Stomach (tissue), 9 donors: Measurements from ENCODE around the gene ZNF775. TPM values are rescaled to one million over a fixed set of nuclear protein-coding genes. Genes with fewer than 3 reads are reported as not detected.

ENCODE experiments used
- DNase-seq, 2 donors: peaks; one replicate each; pipeline versions ENCODE4 v3.0.0 to v3.0.0-alpha.2; 2013 to 2019
- H3K27ac ChIP-seq, 5 donors: fragments of 200-600 bp in 4 of 5; sonication (generic) in 4 of 5; one replicate each; pipeline ENCODE4 v1.5.1; 2013 to 2019; ENCODE audit warnings: mild to moderate bottlenecking in 1 of 5, moderate library complexity in 1 of 5
- H3K27me3 ChIP-seq, 3 donors: fragments of 200-600 bp; sonication (generic); one replicate each; pipeline ENCODE4 v1.5.1; 2017 to 2019; ENCODE audit warnings: mixed run types in 1 of 3
- H3K36me3 ChIP-seq, 4 donors: fragments of 200-600 bp; sonication (generic); 1 replicate in 3 of 4; 2 replicates in 1 of 4; pipeline ENCODE4 v1.5.1; 2016 to 2019
- H3K4me1 ChIP-seq, 4 donors: fragments of 200-600 bp; sonication (generic); one replicate each; pipeline ENCODE4 v1.5.1; 2016 to 2019
- H3K4me3 ChIP-seq, 4 donors: fragments of 200-600 bp; sonication (generic) in 3 of 4; one replicate each; pipeline ENCODE4 v1.5.1; 2016 to 2019; ENCODE audit warnings: mild to moderate bottlenecking in 1 of 4
- H3K9me3 ChIP-seq, 4 donors: fragments of 200-600 bp; sonication (generic); one replicate each; pipeline ENCODE4 v1.5.1; 2016 to 2019
- EP300 ChIP-seq: sonication (generic); formaldehyde crosslinking; IDR thresholded peaks from one replicate; pipeline ENCODE4 v1.6.1; 2017; ENCODE audit warnings: antibody characterized with exemption
- POLR2A ChIP-seq, 4 donors: fragments of 450-650 bp; IDR thresholded peaks; one replicate each; pipeline ENCODE4 v1.6.1; 2016; ENCODE audit warnings: antibody characterized with exemption in 4 of 4, control low read depth in 2 of 4, mild to moderate bottlenecking in 1 of 4, moderate library complexity in 1 of 4
- POLR2AphosphoS5 ChIP-seq, 3 donors: sonication (generic); formaldehyde crosslinking; IDR thresholded peaks; one replicate each; pipeline ENCODE4 v1.6.1; 2016; ENCODE audit warnings: antibody characterized with exemption in 3 of 3
- WGBS, 5 donors: extraction: QIAGEN DNeasy Blood & Tissue Kit in 3 of 5; methylation state at CpG; one replicate each; pipeline versions ENCODE4 v1.1.5 to v1.1.7; 2013 to 2018; 5-methylcytosine and 5-hydroxymethylcytosine counted together
- intact Hi-C: fragments of 100-400 bp; cut with DNase I; formaldehyde crosslinking; loops from one replicate; pipeline ENCODE4 v1.15.1; 2023; ENCODE audit warnings: low total_unique reads
- polyA plus RNA-seq, 3 donors: library from polyadenylated mRNA; stranded (reverse); fragments of 200-250 nt; gene quantifications; one replicate each; pipeline ENCODE4 v1.2.3, GENCODE V29; 2013
- total RNA-seq, 5 donors: library from RNA; depleted of rRNA; stranded (reverse); fragments of >200 nt; gene quantifications; one replicate each; pipeline versions ENCODE4 v1.1.0 to v1.2.3, GENCODE V29; 2014 to 2016
- TF ChIP-seq, protein P1 (sequence below), 7 experiments: fragments of 450-650 bp in 4 of 7; fragments of 200-600 bp in 3 of 7; sonication (generic) in 3 of 7; IDR thresholded peaks; one replicate each; pipeline ENCODE4 v1.5.1; 2016 to 2019; ENCODE audit warnings: antibody characterized with exemption in 7 of 7, control low read depth in 2 of 7, mild to moderate bottlenecking in 1 of 7
- donor health status: healthy with polysubstance abuse.
- donor health status: Bipolar disorder and iron deficiency.
- donor health status: healthy.

Gene ZNF775
- total and polyA plus RNA-seq, 8 donors: 1.8 to 17.0 (median 2.5) TPM; not detected in 2

GRCh38 chr7:150413640-150414081 is 34.5 kb downstream of the ZNF775 start:
- WGBS, 5 donors: 85 to 95% (median 90%) methylated on average over 10 to 11 of the region's 11 CpGs
- no peak for TF ChIP-seq POLR2AphosphoS5 (IDR thresholded peaks at IDR 0.05)
- H3K4me3 ChIP-seq: no peak overlapping the region
- no peaks in the 10 kb centered on the region for H3K4me1 ChIP-seq
- H3K27ac ChIP-seq: no peak overlapping the region
- no peak for DNase-seq
- intact Hi-C loops: loop anchor here (10.0 kb wide), 1 partner anchor 49 kb away; the partner anchor contains the start of gene REPIN1
- H3K36me3 ChIP-seq: peaks cover 6 to 39% (median 26%) of the 10 kb centered on the region in 4 donors
- H3K9me3 ChIP-seq: no peaks in the 10 kb centered on the region
- H3K27me3 ChIP-seq: no peaks in the 10 kb centered on the region

GRCh38 chr7:150415161-150416153 is 36.3 kb downstream of the ZNF775 start:
- H3K9me3 ChIP-seq: no peaks in the 10 kb centered on the region
- 86 to 89% (median 87%) methylated on average over 14 to 19 of the region's 19 CpGs for whole genome bisulfite sequencing, 5 donors
- no peak overlapping the region for H3K4me3 ChIP-seq
- H3K36me3 ChIP-seq: peaks cover under 1 to 22% (median 18%) of the 10 kb centered on the region in 4 donors
- H3K4me1 ChIP-seq: no peaks in the 10 kb centered on the region
- H3K27ac ChIP-seq: peak overlapping the region in 4 of 5 donors; percentile 10 to 67 (median 58)
- H3K27me3 ChIP-seq: no peaks in the 10 kb centered on the region
- intact Hi-C loops: loop anchor here (10.0 kb wide), 1 partner anchor 51 kb away; the partner anchor contains the start of gene REPIN1
- DNase-seq: peak in 1 of 2 donors; percentile 44
- TF ChIP-seq EP300: no peak
- TF ChIP-seq, protein P1, sequence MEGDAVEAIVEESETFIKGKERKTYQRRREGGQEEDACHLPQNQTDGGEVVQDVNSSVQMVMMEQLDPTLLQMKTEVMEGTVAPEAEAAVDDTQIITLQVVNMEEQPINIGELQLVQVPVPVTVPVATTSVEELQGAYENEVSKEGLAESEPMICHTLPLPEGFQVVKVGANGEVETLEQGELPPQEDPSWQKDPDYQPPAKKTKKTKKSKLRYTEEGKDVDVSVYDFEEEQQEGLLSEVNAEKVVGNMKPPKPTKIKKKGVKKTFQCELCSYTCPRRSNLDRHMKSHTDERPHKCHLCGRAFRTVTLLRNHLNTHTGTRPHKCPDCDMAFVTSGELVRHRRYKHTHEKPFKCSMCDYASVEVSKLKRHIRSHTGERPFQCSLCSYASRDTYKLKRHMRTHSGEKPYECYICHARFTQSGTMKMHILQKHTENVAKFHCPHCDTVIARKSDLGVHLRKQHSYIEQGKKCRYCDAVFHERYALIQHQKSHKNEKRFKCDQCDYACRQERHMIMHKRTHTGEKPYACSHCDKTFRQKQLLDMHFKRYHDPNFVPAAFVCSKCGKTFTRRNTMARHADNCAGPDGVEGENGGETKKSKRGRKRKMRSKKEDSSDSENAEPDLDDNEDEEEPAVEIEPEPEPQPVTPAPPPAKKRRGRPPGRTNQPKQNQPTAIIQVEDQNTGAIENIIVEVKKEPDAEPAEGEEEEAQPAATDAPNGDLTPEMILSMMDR (IDR thresholded peaks at IDR 0.05): no peak
- no peak for TF ChIP-seq POLR2AphosphoS5 (IDR thresholded peaks at IDR 0.05)
- TF ChIP-seq POLR2A (IDR thresholded peaks at IDR 0.05): no peak

GRCh38 chr7:150417239-150417638 is 38.1 kb downstream of the ZNF775 start:
- H3K27ac ChIP-seq: no peak overlapping the region
- DNase-seq: no peak

DNA sequence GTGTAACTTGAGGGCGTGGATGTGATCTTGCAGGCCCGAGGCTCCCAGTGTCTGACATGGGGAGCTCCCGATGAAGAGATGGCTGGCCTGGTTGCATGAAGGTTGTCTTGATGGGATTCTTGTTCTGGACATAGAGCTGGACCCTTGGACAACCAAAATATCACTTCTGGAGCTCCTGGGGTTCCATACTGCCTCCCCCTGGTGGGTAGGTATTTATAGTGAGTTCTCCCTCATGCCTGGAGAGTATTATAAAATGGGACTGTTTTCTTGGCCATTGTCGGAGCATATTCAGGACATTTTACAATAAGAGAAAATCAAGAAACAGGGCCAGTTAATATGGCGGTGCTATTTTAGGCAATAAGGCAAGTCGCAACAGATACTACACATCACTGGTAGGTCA is 38.7 kb downstream of the ZNF775 start:
- WGBS, 5 donors: 92 to 96% (median 95%) methylated on average over 6 of the region's 6 CpGs
- Histone ChIP-seq H3K27me3 (no peaks in the 10 kb centered on the region), H3K4me3 (no peak overlapping the region), H3K9me3 (no peaks in the 10 kb centered on the region), H3K36me3 (peaks cover 0 to under 1% (median 0%) of the 10 kb centered on the region in 4 donors), H3K27ac (no peak overlapping the region), H3K4me1 (peaks cover 0 to 9% (median 4%) of the 10 kb centered on the region in 4 donors)
- no peak for DNase-seq
- intact Hi-C loops: loop anchor here (10.0 kb wide), 1 partner anchor 53 kb away; the partner anchor contains the start of gene REPIN1
- TF ChIP-seq EP300: no peak
- TF ChIP-seq POLR2A (IDR thresholded peaks at IDR 0.05): no peak
- TF ChIP-seq, protein P1 (IDR thresholded peaks at IDR 0.05): no peak
- TF ChIP-seq POLR2AphosphoS5 (IDR thresholded peaks at IDR 0.05): no peak

More at GRCh38 chr7:150417239-150417638, 38.1 kb downstream of the ZNF775 start:
- TF ChIP-seq, protein P1 (IDR thresholded peaks at IDR 0.05): no peak
- TF ChIP-seq EP300 (no peak), POLR2AphosphoS5 (IDR thresholded peaks at IDR 0.05) (no peak), POLR2A (IDR thresholded peaks at IDR 0.05) (no peak)
- Histone ChIP-seq H3K27me3 (no peaks in the 10 kb centered on the region), H3K4me1 (peaks cover 0 to 9% (median 4%) of the 10 kb centered on the region in 4 donors), H3K9me3 (no peaks in the 10 kb centered on the region), H3K36me3 (peaks cover 0 to 5% (median 2%) of the 10 kb centered on the region in 4 donors), H3K4me3 (no peak overlapping the region)
- 94 to 96% (median 95%) methylated on average over 8 to 10 of the region's 10 CpGs for WGBS, 5 donors
- intact Hi-C loops: loop anchor here (10.0 kb wide), 1 partner anchor 52 kb away; the partner anchor contains the start of gene REPIN1
